ENCODE data around the gene MAOB.

GRCh38 chrX:43881410-43882293 is 598 bp downstream of the MAOB start:
- no peak for TF ChIP-seq CTCF (IDR thresholded peaks at IDR 0.05; ENCODE audit: extremely low read depth in 1 of 2, insufficient read depth in 1 of 2, low read depth in 1 of 2, low read length in 2 of 2)
- no peak for TF ChIP-seq MAX (IDR thresholded peaks at IDR 0.05; ENCODE audit: insufficient read depth, insufficient read length)
- TF ChIP-seq POLR2AphosphoS5 (IDR thresholded peaks at IDR 0.05; ENCODE audit: insufficient read depth, low read depth, low read length): no peak
- no peak for TF ChIP-seq EZH2 (IDR thresholded peaks at IDR 0.05; ENCODE audit: borderline replicate concordance, low read depth, low read length, severe bottlenecking)
- no peak for TF ChIP-seq POLR2A (IDR thresholded peaks at IDR 0.05; ENCODE audit: low read depth, low read length)

All from endothelial cell of umbilical vein (primary cell).